ENCODE results near the gene TRIM3. TPM values are rescaled to one million over a fixed set of nuclear protein-coding genes. Genes with fewer than 3 reads are reported as not detected.
A peak's percentile ranks its signal among the peaks of the same experiment; 100 is the strongest.

The TRIM3 gene
- total RNA-seq, 4 donors from 2014 or later: 15.3 to 20.0 (median 16.5) TPM

DNA sequence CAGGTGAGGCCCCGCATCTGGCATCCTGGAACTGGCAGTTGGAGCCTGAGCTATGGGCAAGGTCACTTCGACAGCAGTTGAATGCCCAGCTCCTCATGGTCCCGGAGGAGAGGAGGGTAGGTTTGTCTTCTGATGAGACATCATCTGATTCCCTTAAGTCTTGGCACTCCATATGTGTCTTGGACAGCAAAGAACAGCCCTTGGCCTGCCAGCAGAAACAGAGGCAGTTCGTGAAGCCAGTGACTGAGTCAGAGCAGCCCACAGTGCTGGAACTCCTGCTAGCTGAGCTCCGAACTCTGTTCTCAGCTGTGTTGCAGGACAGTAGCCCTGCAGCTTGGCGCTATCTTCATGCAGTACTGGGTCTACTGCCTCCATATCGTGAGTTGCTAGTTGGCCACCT is 24.4 kb upstream of the TRIM3 start:
- in situ Hi-C loops (cut with MboI; ENCODE audit: low sequenced_read_pairs in 4 of 4) (loop anchor here in 3 of 4 donors (25.0 kb wide), 1 partner anchor 261 kb away; the partner anchor contains the start of genes CNGA4 (in 3 of the 3) and FHIP1B (in 3 of the 3)), intact Hi-C loops (cut with DNase I; ENCODE audit: low total_unique reads) (no loop called here)
- H3K4me3 ChIP-seq: no peak overlapping the region
- ATAC-seq (no peak), DNase-seq (no peak)
- H3K36me3 ChIP-seq: peaks cover 0 to 22% of the 10 kb centered on the region in 2 donors
- no peaks in the 10 kb centered on the region for H3K9me3 ChIP-seq
- H3K27ac ChIP-seq: no peak overlapping the region
- TF ChIP-seq POLR2A (IDR thresholded peaks at IDR 0.05) (no peak), CTCF (IDR thresholded peaks at IDR 0.05 in 4 of 5, conservative IDR thresholded peaks at IDR 0.05 in 1 of 5) (no peak)
- no peaks in the 10 kb centered on the region for H3K4me1 ChIP-seq
- no peaks in the 10 kb centered on the region for H3K27me3 ChIP-seq

DNA sequence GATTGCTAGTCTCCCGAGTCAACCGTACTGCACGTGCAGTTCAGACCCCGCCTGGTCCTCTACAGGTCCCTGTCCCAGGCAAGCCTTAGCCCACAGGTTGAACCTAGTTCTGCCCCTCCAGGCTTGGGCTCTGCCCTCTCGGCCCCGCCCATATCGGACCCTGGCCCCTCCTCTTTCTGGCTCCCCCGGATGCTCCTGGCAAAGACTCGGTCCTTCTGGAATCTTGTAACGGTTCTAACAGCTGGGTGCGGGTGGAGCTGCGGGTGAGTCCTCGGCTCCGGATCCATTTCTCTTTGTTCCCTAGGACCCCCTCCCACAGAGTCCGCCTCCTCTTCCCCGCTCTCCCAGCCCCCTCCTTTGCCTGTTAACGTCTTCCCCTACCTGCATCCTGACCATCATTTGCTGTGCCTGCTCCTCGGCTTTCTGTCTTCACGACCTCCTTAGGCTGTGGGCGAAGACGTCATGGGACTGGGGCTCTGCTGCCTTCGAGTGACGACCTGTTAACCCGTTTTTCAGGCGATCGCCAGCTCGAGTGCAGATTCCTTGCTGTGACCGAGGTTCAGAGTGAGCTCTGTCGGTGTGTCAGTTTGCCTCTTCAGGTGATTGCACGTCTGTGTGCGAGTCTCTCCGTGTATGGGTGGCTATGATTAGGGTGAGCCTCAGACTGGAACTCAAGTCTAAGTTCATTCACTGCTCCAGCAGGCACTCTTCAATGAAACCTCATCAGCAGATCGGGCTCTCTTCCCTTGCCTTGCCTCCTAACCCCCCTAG is 23.5 kb upstream of the TRIM3 start, which contains the start of gene DNHD1:
TSS of gene DNHD1 (plus strand) at position 212 of the 771 bp plus-strand sequence. CDS start 936 bp downstream, outside the sequence.
- intact Hi-C loops (cut with DNase I; ENCODE audit: low total_unique reads): no loop called here
- DNase-seq: no peak
- Histone ChIP-seq H3K4me3 (peak within 1 kb of the TSS in 1 of 4 donors; percentile 7), H3K36me3 (peaks cover 0 to 15% of the 10 kb centered on the region in 2 donors), H3K27me3 (no peaks in the 10 kb centered on the region), H3K27ac (no peak within 1 kb of the TSS), H3K9me3 (no peaks in the 10 kb centered on the region), H3K4me1 (no peaks in the 10 kb centered on the region)
- in situ Hi-C loops (cut with MboI; ENCODE audit: low sequenced_read_pairs in 4 of 4): loop anchor here in 3 of 4 donors (25.0 kb wide), 1 partner anchor 260 kb away; the partner anchor contains the start of genes CNGA4 (in 3 of the 3) and FHIP1B (in 3 of the 3)
- no peak for TF ChIP-seq CTCF (IDR thresholded peaks at IDR 0.05 in 4 of 5, conservative IDR thresholded peaks at IDR 0.05 in 1 of 5)
- no peak for TF ChIP-seq POLR2A (IDR thresholded peaks at IDR 0.05)
- ATAC-seq: no peak

DNA sequence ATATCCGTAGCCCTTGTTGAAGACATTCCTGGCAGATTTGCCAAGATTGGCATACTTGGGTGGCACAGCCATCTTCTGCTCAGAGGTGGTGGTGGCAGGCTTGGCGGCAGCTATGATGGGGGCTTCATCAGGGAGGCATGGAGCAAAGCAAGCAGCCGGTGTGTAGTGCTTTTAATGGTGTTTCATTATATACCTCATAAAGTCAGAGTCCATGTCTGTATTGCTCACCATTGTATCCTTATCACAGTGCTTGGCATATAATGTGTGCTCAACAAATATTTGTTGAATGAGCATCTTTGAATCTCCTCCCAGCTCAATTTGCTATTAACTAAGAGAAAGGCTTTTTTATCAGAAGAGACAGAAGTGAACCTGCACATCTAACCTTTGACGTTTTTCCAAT is 15.6 kb upstream of the TRIM3 start:
- no peak for ATAC-seq
- in situ Hi-C loops (cut with MboI; ENCODE audit: low sequenced_read_pairs in 4 of 4): loop anchor here in 3 of 4 donors (25.0 kb wide), 1 partner anchor 252 kb away; the partner anchor contains the start of genes CNGA4 (in 3 of the 3) and FHIP1B (in 3 of the 3)
- intact Hi-C loops (cut with DNase I; ENCODE audit: low total_unique reads): no loop called here
- H3K27me3 ChIP-seq: no peaks in the 10 kb centered on the region
- TF ChIP-seq CTCF (IDR thresholded peaks at IDR 0.05 in 4 of 5, conservative IDR thresholded peaks at IDR 0.05 in 1 of 5) (no peak), POLR2A (IDR thresholded peaks at IDR 0.05) (no peak)
- no peak overlapping the region for H3K27ac ChIP-seq
- H3K9me3 ChIP-seq: no peaks in the 10 kb centered on the region
- no peak for DNase-seq
- peaks cover 0 to 22% of the 10 kb centered on the region in 2 donors for H3K36me3 ChIP-seq
- no peaks in the 10 kb centered on the region for H3K4me1 ChIP-seq
- H3K4me3 ChIP-seq: no peak overlapping the region

- Histone ChIP-seq H3K27ac (no peak overlapping the region), H3K9me3 (no peaks in the 10 kb centered on the region), H3K36me3 (peaks cover 0 to 22% of the 10 kb centered on the region in 2 donors), H3K4me3 (no peak overlapping the region), H3K4me1 (no peaks in the 10 kb centered on the region), H3K27me3 (no peaks in the 10 kb centered on the region)
- in situ Hi-C loops (cut with MboI; ENCODE audit: low sequenced_read_pairs in 4 of 4) (loop anchor here in 3 of 4 donors (25.0 kb wide), 1 partner anchor 252 kb away; the partner anchor contains the start of genes CNGA4 (in 3 of the 3) and FHIP1B (in 3 of the 3)), intact Hi-C loops (cut with DNase I; ENCODE audit: low total_unique reads) (no loop called here)
- no peak for DNase-seq
- no peak for ATAC-seq
- TF ChIP-seq POLR2A (IDR thresholded peaks at IDR 0.05) (no peak), CTCF (IDR thresholded peaks at IDR 0.05 in 4 of 5, conservative IDR thresholded peaks at IDR 0.05 in 1 of 5) (no peak)
These were observed 15.1 kb upstream of the TRIM3 start for GRCh38 chr11:6488821-6489220.
